ENCODE measurements around the gene ZBTB42. TPM values are rescaled to one million over a fixed set of nuclear protein-coding genes. Genes with fewer than 3 reads are reported as not detected.

Gene ZBTB42
- total RNA-seq, 1 experiment from 2014 or later, result 9.2 TPM

DNA sequence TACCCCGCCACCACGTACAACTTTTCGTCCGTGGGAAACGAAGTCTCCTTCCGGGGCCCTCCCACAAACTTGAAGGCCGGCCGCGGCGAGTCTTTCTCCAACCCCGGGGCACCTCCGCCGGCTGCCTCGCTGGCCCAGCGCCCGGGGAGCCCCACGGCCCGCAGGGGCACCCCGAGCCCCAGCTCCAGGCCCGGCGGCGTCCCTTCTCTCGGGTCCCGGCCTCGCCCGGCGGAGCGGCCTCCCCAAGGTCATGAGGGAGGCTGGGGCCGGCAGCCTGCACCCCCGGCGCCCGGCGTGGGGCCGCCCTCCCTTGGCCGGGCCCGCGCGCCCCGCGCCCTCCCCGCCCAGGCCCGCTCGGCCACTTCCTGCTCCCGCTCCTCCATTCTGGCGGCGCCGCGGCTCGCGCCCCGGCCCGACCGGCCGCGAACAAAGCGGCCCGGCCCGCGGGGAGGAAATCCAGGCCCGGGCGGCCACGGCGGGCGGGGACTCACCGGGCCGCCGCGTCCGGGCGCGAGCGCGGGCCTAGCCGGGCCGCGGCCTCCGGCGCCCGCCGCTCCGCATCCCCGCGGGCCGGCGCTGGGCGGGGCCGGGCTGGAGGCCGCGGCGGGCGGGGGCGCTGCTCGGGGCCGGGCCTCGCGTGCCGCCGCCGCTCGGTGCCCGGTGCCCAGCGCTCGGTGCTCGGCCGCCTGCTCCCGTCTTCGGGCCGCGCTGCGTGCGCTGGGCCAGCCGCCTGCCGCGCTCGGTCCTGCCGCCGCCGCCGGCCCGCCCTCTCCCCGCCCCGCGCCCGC is 5.7 kb upstream of the ZBTB42 start, which contains the start of gene AKT1:
Gene AKT1, minus strand, starts transcription at position 756 of the 788 bp plus-strand sequence. CDS start 3,105 bp downstream, outside the sequence.
- H2AFZ ChIP-seq (ENCODE audit: low read length), result peak within 1 kb of the TSS; percentile 74
- no peaks in the 10 kb centered on the region for H3K9me2 ChIP-seq (replicated peaks; ENCODE audit: low read length)
- peaks cover 20% of the 10 kb centered on the region for H3K4me1 ChIP-seq (ENCODE audit: insufficient read depth, low read length)
- no peaks in the 10 kb centered on the region for H3F3A ChIP-seq (ENCODE audit: low read length, unreplicated experiment)
- POLR2A ChIA-PET (ENCODE audit: unreplicated experiment), result no interaction called here
- H3K27ac ChIP-seq (ENCODE audit: low read length), result no peak within 1 kb of the TSS
- CTCF ChIA-PET, result no interaction called here
- BruUV-seq (replicated peaks), result no TSS peak
- TF ChIP-seq, protein P1, sequence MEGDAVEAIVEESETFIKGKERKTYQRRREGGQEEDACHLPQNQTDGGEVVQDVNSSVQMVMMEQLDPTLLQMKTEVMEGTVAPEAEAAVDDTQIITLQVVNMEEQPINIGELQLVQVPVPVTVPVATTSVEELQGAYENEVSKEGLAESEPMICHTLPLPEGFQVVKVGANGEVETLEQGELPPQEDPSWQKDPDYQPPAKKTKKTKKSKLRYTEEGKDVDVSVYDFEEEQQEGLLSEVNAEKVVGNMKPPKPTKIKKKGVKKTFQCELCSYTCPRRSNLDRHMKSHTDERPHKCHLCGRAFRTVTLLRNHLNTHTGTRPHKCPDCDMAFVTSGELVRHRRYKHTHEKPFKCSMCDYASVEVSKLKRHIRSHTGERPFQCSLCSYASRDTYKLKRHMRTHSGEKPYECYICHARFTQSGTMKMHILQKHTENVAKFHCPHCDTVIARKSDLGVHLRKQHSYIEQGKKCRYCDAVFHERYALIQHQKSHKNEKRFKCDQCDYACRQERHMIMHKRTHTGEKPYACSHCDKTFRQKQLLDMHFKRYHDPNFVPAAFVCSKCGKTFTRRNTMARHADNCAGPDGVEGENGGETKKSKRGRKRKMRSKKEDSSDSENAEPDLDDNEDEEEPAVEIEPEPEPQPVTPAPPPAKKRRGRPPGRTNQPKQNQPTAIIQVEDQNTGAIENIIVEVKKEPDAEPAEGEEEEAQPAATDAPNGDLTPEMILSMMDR (conservative IDR thresholded peaks at IDR 0.05; ENCODE audit: low read depth, low read length), result no peak
- no peak for TF ChIP-seq EZH2 (IDR thresholded peaks at IDR 0.05; ENCODE audit: low read length, unreplicated experiment)
- no peak for TF ChIP-seq EZH2phosphoT487 (IDR thresholded peaks at IDR 0.05; ENCODE audit: borderline replicate concordance, low read length)
- H3K9ac ChIP-seq (ENCODE audit: low read length), result peak within 1 kb of the TSS; percentile 78
- peak within 1 kb of the TSS; percentile 77 for H3K4me3 ChIP-seq (ENCODE audit: low read length)
- ATAC-seq, result peak; percentile 60
- peak within 1 kb of the TSS; percentile 99 for H3K4me2 ChIP-seq (ENCODE audit: low read length)
- intact Hi-C loops (cut with micrococcal nuclease), result no loop called here
- H3K79me2 ChIP-seq (ENCODE audit: low read length), result peaks cover 47% of the 10 kb centered on the region
- no peaks in the 10 kb centered on the region for H3K27me3 ChIP-seq (ENCODE audit: low read length)
- H3K9me3 ChIP-seq (ENCODE audit: low read length), result no peaks in the 10 kb centered on the region
- H4K20me1 ChIP-seq (ENCODE audit: low read length), result peaks cover 27% of the 10 kb centered on the region
- peak; percentile 18 for DNase-seq
- H3K36me3 ChIP-seq (ENCODE audit: low read depth, low read length), result peaks cover 4% of the 10 kb centered on the region; the same call in 1 of the 2 replicates

DNA sequence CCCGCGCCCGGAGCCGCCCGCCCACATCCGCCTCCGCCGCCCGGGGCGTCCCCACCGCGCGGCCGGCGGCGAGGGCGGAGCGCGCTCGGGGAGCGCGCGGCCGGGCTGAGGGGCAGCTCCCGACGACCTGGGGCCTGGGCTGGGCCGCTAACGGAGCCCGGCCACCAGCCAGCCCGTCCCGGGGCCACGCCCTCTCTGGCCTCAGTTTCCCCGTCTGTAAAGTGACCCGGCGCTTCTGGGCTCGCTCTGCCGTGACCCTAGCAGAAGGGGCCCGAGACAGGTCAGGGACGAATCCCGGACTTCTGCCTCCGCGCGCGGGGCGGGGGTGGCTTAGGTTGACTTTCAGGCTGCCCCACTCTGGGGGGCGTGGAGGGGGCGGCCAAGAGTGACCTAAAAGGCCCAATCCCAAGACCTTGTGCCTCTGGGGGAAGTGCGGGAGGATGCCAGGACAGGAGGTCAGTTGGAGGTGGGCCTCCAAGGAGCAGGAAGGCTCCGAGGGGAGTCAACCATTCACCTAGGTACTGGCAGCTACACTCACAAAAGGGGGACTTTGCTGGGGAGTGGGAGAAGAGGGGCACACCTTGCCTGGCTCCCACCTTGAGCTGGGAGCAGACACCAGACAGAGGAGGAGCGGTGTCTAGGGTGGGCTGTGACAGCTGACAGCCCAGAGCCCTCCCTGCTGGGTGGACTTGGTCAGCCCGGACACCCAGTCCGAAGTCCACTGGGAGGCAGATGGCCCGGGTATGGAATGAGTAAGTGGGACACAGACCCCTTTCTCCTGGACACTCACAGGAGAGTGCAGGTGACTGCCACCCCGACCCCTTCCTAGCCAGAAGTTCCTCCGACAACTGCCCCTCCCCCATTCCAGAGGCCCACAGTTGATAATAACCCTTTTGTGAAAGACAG is 4.9 kb upstream of the ZBTB42 start:
- peak overlapping the region; percentile 74 for H2AFZ ChIP-seq (ENCODE audit: low read length)
- POLR2A ChIA-PET (ENCODE audit: unreplicated experiment), result no interaction called here
- peaks cover 40% of the 10 kb centered on the region for H3K79me2 ChIP-seq (ENCODE audit: low read length)
- H3K27ac ChIP-seq (ENCODE audit: low read length), result no peak overlapping the region
- H3K9me2 ChIP-seq (replicated peaks; ENCODE audit: low read length), result no peaks in the 10 kb centered on the region
- H3K27me3 ChIP-seq (ENCODE audit: low read length), result no peaks in the 10 kb centered on the region
- peaks cover 21% of the 10 kb centered on the region for H3K4me1 ChIP-seq (ENCODE audit: insufficient read depth, low read length)
- BruUV-seq (replicated peaks), result TSS peak; percentile 78
- H3K9ac ChIP-seq (ENCODE audit: low read length), result peak overlapping the region; percentile 63
- peak; percentile 48 for DNase-seq
- H3K4me3 ChIP-seq (ENCODE audit: low read length), result peak overlapping the region; percentile 70
- H4K20me1 ChIP-seq (ENCODE audit: low read length), result peaks cover 27% of the 10 kb centered on the region
- no peak for ATAC-seq
- intact Hi-C loops (cut with micrococcal nuclease), result no loop called here
- H3F3A ChIP-seq (ENCODE audit: low read length, unreplicated experiment), result no peaks in the 10 kb centered on the region
- no peaks in the 10 kb centered on the region for H3K9me3 ChIP-seq (ENCODE audit: low read length)
- CTCF ChIA-PET, result interaction anchor here (0.7 kb wide), 1 partner anchor 60 kb away, joined by 5 read pairs; no protein-coding TSS in a partner anchor
- peak overlapping the region; percentile 99 for H3K4me2 ChIP-seq (ENCODE audit: low read length)
- peaks cover 4% of the 10 kb centered on the region; the same call in 1 of the 2 replicates for H3K36me3 ChIP-seq (ENCODE audit: low read depth, low read length)
- TF ChIP-seq EZH2phosphoT487 (IDR thresholded peaks at IDR 0.05; ENCODE audit: borderline replicate concordance, low read length) (no peak), EZH2 (IDR thresholded peaks at IDR 0.05; ENCODE audit: low read length, unreplicated experiment) (no peak)
- TF ChIP-seq, protein P1 (conservative IDR thresholded peaks at IDR 0.05; ENCODE audit: low read depth, low read length), result no peak

Measured in PC-3 (cell line).